MCF 10A (cell line): ENCODE results near the gene MRPL2. TPM values are rescaled to one million over a fixed set of nuclear protein-coding genes. Genes with fewer than 3 reads are reported as not detected.

Experiments used
- BruUV-seq: library from RNA; stranded (reverse); fragments of 400-500 nt; replicated peaks from 2 replicates; lab custom pipeline; 2021; lab: Mats Ljungman, UMichigan
- CTCF ChIA-PET: fragments of 300-600 bp; sonication (Branson Sonifier 250); formaldehyde crosslinking; extraction: SDS; loops from one replicate; lab custom pipeline; 2021; ENCODE audit warnings: antibody characterized with exemption, inconsistent platforms; lab: Yijun Ruan, JAX
- POLR2A ChIA-PET: fragments of 300-600, 350-650 bp; sonication (Branson Sonifier 250); formaldehyde crosslinking; extraction: SDS; loops from one replicate; lab custom pipeline; 2020; ENCODE audit warnings: antibody characterized with exemption, inconsistent platforms; lab: Yijun Ruan, JAX
- DNase-seq: peaks from one replicate; pipeline ENCODE4 v3.0.0-alpha.2; 2018; ENCODE audit not compliant: unreplicated experiment
- H3K27ac Mint-ChIP-seq: one replicate; pipeline ENCODE4 v1.8.0; 2022; ENCODE audit warnings: mild to moderate bottlenecking, low read depth, mixed read lengths; ENCODE audit not compliant: unreplicated experiment
- H3K27me3 Mint-ChIP-seq: one replicate; pipeline ENCODE4 v1.8.0; 2022; ENCODE audit warnings: mixed read lengths; ENCODE audit not compliant: insufficient read depth, unreplicated experiment
- H3K36me3 Mint-ChIP-seq: one replicate; pipeline ENCODE4 v1.8.0; 2022; ENCODE audit warnings: mild to moderate bottlenecking, moderate library complexity, mixed read lengths; ENCODE audit not compliant: insufficient read depth, unreplicated experiment
- H3K4me1 Mint-ChIP-seq: one replicate; pipeline ENCODE4 v1.8.0; 2022; ENCODE audit warnings: mixed read lengths; ENCODE audit not compliant: insufficient read depth, unreplicated experiment
- H3K4me3 Mint-ChIP-seq: one replicate; pipeline ENCODE4 v1.8.0; 2022; ENCODE audit warnings: mild to moderate bottlenecking, moderate library complexity, mixed read lengths; ENCODE audit not compliant: unreplicated experiment
- H3K9me3 Mint-ChIP-seq: one replicate; pipeline ENCODE4 v1.8.0; 2022; ENCODE audit warnings: mixed read lengths; ENCODE audit not compliant: unreplicated experiment
- CTCF ChIP-seq: fragments of 200-600 bp; IDR thresholded peaks from one replicate; pipeline ENCODE4 v1.8.0; 2022; ENCODE audit warnings: antibody characterized with exemption, mild to moderate bottlenecking; ENCODE audit not compliant: unreplicated experiment
- intact Hi-C: fragments of 100-400 bp; cut with micrococcal nuclease; formaldehyde crosslinking; loops from 2 replicates; pipeline ENCODE4 v1.14.1; 2022
- total RNA-seq: library from RNA; stranded (reverse); gene quantifications from 2 replicates; pipeline ENCODE4 v1.2.3, GENCODE V29; 2022

Gene MRPL2
- total RNA-seq, 1 experiment from 2014 or later: 155 TPM

GRCh38 chr6:43052225-43052841 is 6.9 kb downstream of the MRPL2 start:
- Mint-ChIP-seq H3K27me3 (no peaks in the 10 kb centered on the region), H3K4me3 (peak overlapping the region; percentile 96), H3K36me3 (peaks cover 61% of the 10 kb centered on the region), H3K27ac (peak overlapping the region; percentile 98), H3K4me1 (peaks cover 27% of the 10 kb centered on the region), H3K9me3 (no peaks in the 10 kb centered on the region)
- no peak for DNase-seq
- TF ChIP-seq CTCF: no peak
- BruUV-seq: no TSS peak
- intact Hi-C loops: loop anchor here (5.0 kb wide), 1 partner anchor 40 kb away; the partner anchor contains the start of genes KLHDC3 and MEA1
- ChIA-PET CTCF (interaction anchor here (0.6 to 0.7 kb wide), 2 partner anchors 106 to 394 kb away, joined by 4 to 5 read pairs; no protein-coding TSS in a partner anchor), POLR2A (interaction anchor here (0.8 to 5.0 kb wide), 5 partner anchors 10 to 375 kb away, joined by 3 to 53 read pairs (median 6); partner anchors contain the start of genes ABCC10, KLHDC3 and MEA1)

- no TSS peak for BruUV-seq
- no peaks in the 10 kb centered on the region for H3K9me3 Mint-ChIP-seq
- TF ChIP-seq CTCF: no peak
- peaks cover 49% of the 10 kb centered on the region for H3K36me3 Mint-ChIP-seq
- no peak for DNase-seq
- H3K27ac Mint-ChIP-seq: peak overlapping the region; percentile 60
- ChIA-PET POLR2A (interaction anchor here (1.0 to 1.5 kb wide), 2 partner anchors 37 to 120 kb away, joined by 3 to 6 read pairs; partner anchors contain the start of genes KLHDC3, MEA1 and SRF), CTCF (interaction anchor here (0.6 to 1.0 kb wide), 2 partner anchors 18 to 64 kb away, joined by 3 read pairs; no protein-coding TSS in a partner anchor)
- no peak overlapping the region for H3K4me3 Mint-ChIP-seq
- H3K4me1 Mint-ChIP-seq: peaks cover 27% of the 10 kb centered on the region
- intact Hi-C loops: loop anchor here (5.0 kb wide), 1 partner anchor 39 kb away; the partner anchor contains the start of genes KLHDC3 and MEA1
- H3K27me3 Mint-ChIP-seq: no peaks in the 10 kb centered on the region
These were observed 8.3 kb downstream of the MRPL2 start for GRCh38 chr6:43050981-43051380.

GRCh38 chr6:43047998-43048397 is 11.2 kb downstream of the MRPL2 start:
- no peak for TF ChIP-seq CTCF
- Mint-ChIP-seq H3K36me3 (peaks cover 54% of the 10 kb centered on the region), H3K4me1 (peaks cover 25% of the 10 kb centered on the region), H3K4me3 (no peak overlapping the region), H3K27ac (no peak overlapping the region), H3K27me3 (no peaks in the 10 kb centered on the region), H3K9me3 (no peaks in the 10 kb centered on the region)
- ChIA-PET CTCF (no interaction called here), POLR2A (interaction anchor here (1.0 to 1.3 kb wide), 2 partner anchors 11 to 123 kb away, joined by 3 read pairs; partner anchors contain the start of genes KLC4 and MRPL2)
- intact Hi-C loops: no loop called here
- BruUV-seq: no TSS peak
- no peak for DNase-seq

- TF ChIP-seq CTCF: no peak
- Mint-ChIP-seq H3K4me1 (peaks cover 1% of the 10 kb centered on the region), H3K9me3 (no peaks in the 10 kb centered on the region), H3K27me3 (no peaks in the 10 kb centered on the region), H3K27ac (no peak overlapping the region), H3K36me3 (peaks cover 56% of the 10 kb centered on the region), H3K4me3 (no peak overlapping the region)
- ChIA-PET CTCF (interaction anchor here (0.6 to 0.7 kb wide), 2 partner anchors 30 to 57 kb away, joined by 3 to 4 read pairs; no protein-coding TSS in a partner anchor), POLR2A (interaction anchor here (1.0 to 1.1 kb wide), 3 partner anchors 8 to 137 kb away, joined by 3 to 6 read pairs (median 3); partner anchors contain the start of genes CUL7, CUL9 and MRPL2)
- intact Hi-C loops: no loop called here
- no peak for DNase-seq
- no TSS peak for BruUV-seq
These were observed 13.8 kb downstream of the MRPL2 start for GRCh38 chr6:43045371-43045930.
